ENCODE data around the gene SH3PXD2A. TPM values are rescaled to one million over a fixed set of nuclear protein-coding genes. Genes with fewer than 3 reads are reported as not detected.
A peak's percentile ranks its signal among the peaks of the same experiment; 100 is the strongest.

SH3PXD2A gene
- total RNA-seq, 2 experiments from 2014 or later, result 6.5 to 7.4 TPM

- no peaks in the 10 kb centered on the region for H3K4me1 Mint-ChIP-seq (ENCODE audit: low read depth)
- DNase-seq (no peak), ATAC-seq (no peak)
- no peak for TF ChIP-seq CTCF (IDR thresholded peaks at IDR 0.05)
- H3K27me3 Mint-ChIP-seq, result no peaks in the 10 kb centered on the region
- no peak overlapping the region for H3K4me3 Mint-ChIP-seq
- CTCF ChIA-PET, result interaction anchor here (1.6 to 1.8 kb wide), 2 partner anchors 11 to 38 kb away, joined by 4 to 12 read pairs; no protein-coding TSS in a partner anchor
- no peaks in the 10 kb centered on the region for H3K9me3 Mint-ChIP-seq
- H3K27ac Mint-ChIP-seq, result no peak overlapping the region
- POLR2A ChIA-PET, result interaction anchor here (1.0 to 1.3 kb wide), 4 partner anchors 11 to 36 kb away, joined by 3 to 6 read pairs (median 3); no protein-coding TSS in a partner anchor
- intact Hi-C loops (cut with micrococcal nuclease), result no loop called here
- no peaks in the 10 kb centered on the region for H3K36me3 Mint-ChIP-seq (ENCODE audit: low read depth)
Observed at GRCh38 chr10:103648636-103649532, 206.5 kb downstream of the SH3PXD2A start.

- intact Hi-C loops (cut with micrococcal nuclease), result no loop called here
Observed at GRCh38 chr10:103648251-103648635, 207.1 kb downstream of the SH3PXD2A start.

GRCh38 chr10:103646304-103646703, 209.1 kb downstream of the SH3PXD2A start:
- H3K4me3 Mint-ChIP-seq, result no peak overlapping the region
- no peaks in the 10 kb centered on the region for H3K4me1 Mint-ChIP-seq (ENCODE audit: low read depth)
- ChIA-PET CTCF (interaction anchor here (0.9 to 1.2 kb wide), 2 partner anchors 40 to 54 kb away, joined by 3 to 4 read pairs; no protein-coding TSS in a partner anchor), POLR2A (no interaction called here)
- DNase-seq (no peak), ATAC-seq (peak; percentile 42)
- TF ChIP-seq CTCF (IDR thresholded peaks at IDR 0.05), result no peak
- no peaks in the 10 kb centered on the region for H3K36me3 Mint-ChIP-seq (ENCODE audit: low read depth)
- H3K27me3 Mint-ChIP-seq, result no peaks in the 10 kb centered on the region
- no peak overlapping the region for H3K27ac Mint-ChIP-seq
- intact Hi-C loops (cut with micrococcal nuclease), result no loop called here
- no peaks in the 10 kb centered on the region for H3K9me3 Mint-ChIP-seq

More at GRCh38 chr10:103648251-103648635, 207.1 kb downstream of the SH3PXD2A start:
- ChIA-PET CTCF (no interaction called here), POLR2A (interaction anchor here (1.3 kb wide), 2 partner anchors 12 to 27 kb away, joined by 3 to 6 read pairs; no protein-coding TSS in a partner anchor)
- Mint-ChIP-seq H3K4me3 (no peak overlapping the region), H3K4me1 (ENCODE audit: low read depth) (no peaks in the 10 kb centered on the region), H3K27me3 (no peaks in the 10 kb centered on the region), H3K27ac (no peak overlapping the region), H3K9me3 (no peaks in the 10 kb centered on the region), H3K36me3 (ENCODE audit: low read depth) (no peaks in the 10 kb centered on the region)
- DNase-seq, result no peak
- TF ChIP-seq CTCF (IDR thresholded peaks at IDR 0.05), result no peak
- no peak for ATAC-seq

- intact Hi-C loops (cut with micrococcal nuclease), result no loop called here
- ATAC-seq (no peak), DNase-seq (no peak)
- no peak overlapping the region for H3K4me3 Mint-ChIP-seq
- no peaks in the 10 kb centered on the region for H3K36me3 Mint-ChIP-seq (ENCODE audit: low read depth)
- H3K4me1 Mint-ChIP-seq (ENCODE audit: low read depth), result no peaks in the 10 kb centered on the region
- no peak overlapping the region for H3K27ac Mint-ChIP-seq
- TF ChIP-seq CTCF (IDR thresholded peaks at IDR 0.05), result no peak
- ChIA-PET CTCF (interaction anchor here (0.6 to 1.7 kb wide), 5 partner anchors 15 to 53 kb away, joined by 3 to 6 read pairs (median 3); no protein-coding TSS in a partner anchor), POLR2A (no interaction called here)
- no peaks in the 10 kb centered on the region for H3K9me3 Mint-ChIP-seq
- H3K27me3 Mint-ChIP-seq, result no peaks in the 10 kb centered on the region
Observed at GRCh38 chr10:103645141-103646054, 210.0 kb downstream of the SH3PXD2A start.

Data from activated CD8-positive, alpha-beta T cell treated with anti-CD3 and anti-CD28 coated beads for 36 hours (primary cell).